Colonic mucosa (tissue), 4 donors: ENCODE results near the gene SARDH. TPM values are rescaled to one million over a fixed set of nuclear protein-coding genes. Genes with fewer than 3 reads are reported as not detected.

ENCODE experiments used
- DNase-seq: peaks from one replicate; pipeline ENCODE4 v3.0.0-alpha.2; 2020
- H3K27ac ChIP-seq: fragments of 200-600 bp; one replicate; pipeline ENCODE4 v1.8.0; 2021
- H3K27me3 ChIP-seq: fragments of 200-600 bp; one replicate; pipeline ENCODE4 v1.8.0; 2021
- H3K36me3 ChIP-seq: fragments of 200-600 bp; one replicate; pipeline ENCODE4 v1.8.0; 2021
- H3K4me1 ChIP-seq: fragments of 200-600 bp; one replicate; pipeline ENCODE4 v1.8.0; 2021; ENCODE audit warnings: mild to moderate bottlenecking
- H3K4me3 ChIP-seq: fragments of 200-600 bp; one replicate; pipeline ENCODE4 v1.8.0; 2021
- H3K9ac ChIP-seq, 2 donors: one replicate each; pipeline ENCODE4 v1.7.0; 2013; ENCODE audit warnings: control low read depth in 2 of 2, low read depth in 2 of 2, low read length in 2 of 2
- H3K9me3 ChIP-seq: fragments of 200-600 bp; one replicate; pipeline ENCODE4 v1.8.0; 2021
- CTCF ChIP-seq: fragments of 200-600 bp; IDR thresholded peaks from one replicate; pipeline ENCODE4 v1.8.0; 2022; ENCODE audit warnings: antibody characterized with exemption, mild to moderate bottlenecking
- intact Hi-C: fragments of 100-400 bp; cut with DNase I; formaldehyde crosslinking; loops from one replicate; pipeline ENCODE4 v1.14.1; 2022
- total RNA-seq, 2 donors: library from RNA; stranded (reverse); fragmentation: NEBNext Ultra II Directional in 1 of 2; extraction: Animal tissue kit (Norgen Biotek cat#: 25700) in 1 of 2; gene quantifications; one replicate each; pipeline ENCODE4 v1.2.1, GENCODE V29; 2021
- donor health status: healthy.
- donor health status: DM: no; HTN: no; CAD: no.
- donor health status: DM: no; HTN: no; CAD: no.

The SARDH gene
- total RNA-seq, 2 donors from 2014 or later, result 0.66 to 1.3 TPM

GRCh38 chr9:133732639-133733408 is 5.3 kb downstream of the SARDH start:
- intact Hi-C loops, result no loop called here
- no peak overlapping the region for H3K4me3 ChIP-seq
- H3K9me3 ChIP-seq, result no peaks in the 10 kb centered on the region
- H3K36me3 ChIP-seq, result no peaks in the 10 kb centered on the region
- no peak overlapping the region for H3K27ac ChIP-seq
- no peak for TF ChIP-seq CTCF
- H3K4me1 ChIP-seq, result no peaks in the 10 kb centered on the region
- no peak overlapping the region for H3K9ac ChIP-seq
- no peak for DNase-seq
- no peaks in the 10 kb centered on the region for H3K27me3 ChIP-seq

- intact Hi-C loops, result no loop called here
- no peaks in the 10 kb centered on the region for H3K27me3 ChIP-seq
- no peak for TF ChIP-seq CTCF
- H3K9ac ChIP-seq, result no peak overlapping the region
- no peaks in the 10 kb centered on the region for H3K36me3 ChIP-seq
- no peak overlapping the region for H3K4me3 ChIP-seq
- DNase-seq, result no peak
- no peaks in the 10 kb centered on the region for H3K9me3 ChIP-seq
- H3K27ac ChIP-seq, result no peak overlapping the region
- H3K4me1 ChIP-seq, result no peaks in the 10 kb centered on the region
These were observed 6.1 kb downstream of the SARDH start for GRCh38 chr9:133731876-133732638.

- no peaks in the 10 kb centered on the region for H3K9me3 ChIP-seq
- no peak overlapping the region for H3K27ac ChIP-seq
- no peak for TF ChIP-seq CTCF
- no peak overlapping the region for H3K4me3 ChIP-seq
- H3K36me3 ChIP-seq, result no peaks in the 10 kb centered on the region
- intact Hi-C loops, result no loop called here
- H3K4me1 ChIP-seq, result no peaks in the 10 kb centered on the region
- H3K9ac ChIP-seq, result no peak overlapping the region
- H3K27me3 ChIP-seq, result no peaks in the 10 kb centered on the region
- no peak for DNase-seq
These were observed 7.0 kb downstream of the SARDH start for GRCh38 chr9:133730994-133731715.

GRCh38 chr9:133729617-133730281 is 8.4 kb downstream of the SARDH start:
- no peaks in the 10 kb centered on the region for H3K4me1 ChIP-seq
- no peak overlapping the region for H3K27ac ChIP-seq
- DNase-seq, result no peak
- H3K36me3 ChIP-seq, result no peaks in the 10 kb centered on the region
- H3K4me3 ChIP-seq, result no peak overlapping the region
- no peak overlapping the region for H3K9ac ChIP-seq
- intact Hi-C loops, result loop anchor here (5.0 kb wide), 1 partner anchor 197 kb away; the partner anchor contains the start of gene ADAMTSL2
- TF ChIP-seq CTCF, result no peak
- no peaks in the 10 kb centered on the region for H3K27me3 ChIP-seq
- H3K9me3 ChIP-seq, result no peaks in the 10 kb centered on the region
